ENCODE data around the gene ZMIZ2. TPM values are rescaled to one million over a fixed set of nuclear protein-coding genes. Genes with fewer than 3 reads are reported as not detected.

ZMIZ2 gene
- polyA plus RNA-seq, 1 donor (not counting 4 experiments of a cell fraction or from before 2014, with no cell fraction given): 3.2 TPM

DNA sequence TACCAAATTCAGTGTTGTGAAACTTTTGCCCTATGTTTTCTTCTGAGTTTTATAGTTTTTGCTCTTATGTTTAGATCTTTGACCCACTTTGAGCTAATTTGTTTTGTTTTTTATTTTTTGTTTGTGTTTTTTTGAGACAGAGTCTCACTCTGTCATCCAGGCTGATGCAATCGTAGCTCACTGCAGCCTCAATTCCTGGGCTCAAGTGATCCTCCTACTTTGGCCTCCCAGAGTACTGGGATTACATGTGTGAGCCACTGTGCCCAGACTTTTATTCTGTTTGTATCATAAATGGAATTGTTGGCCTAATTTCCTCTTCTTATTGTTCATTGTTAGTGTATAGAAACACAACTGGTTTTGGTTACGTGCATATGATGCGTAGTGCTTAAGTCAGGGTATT, 43.2 kb upstream of the ZMIZ2 start:
- Histone ChIP-seq H3K9me3 (ENCODE audit: control insufficient read depth, low read depth, low read length) (no peaks in the 10 kb centered on the region), H3K27me3 (ENCODE audit: control insufficient read depth, extremely low read depth, insufficient read depth, low read length) (no peaks in the 10 kb centered on the region), H4K20me1 (ENCODE audit: control insufficient read depth, extremely low read depth, insufficient read depth, low read length) (no peaks in the 10 kb centered on the region), H3K4me2 (ENCODE audit: control insufficient read depth, extremely low read depth, insufficient read depth, low read depth, low read length) (no peak overlapping the region), H3K79me2 (ENCODE audit: control insufficient read depth, insufficient read depth, low read length) (no peaks in the 10 kb centered on the region), H2AFZ (ENCODE audit: control insufficient read depth, low read length) (no peak overlapping the region), H3K4me1 (ENCODE audit: control insufficient read depth, extremely low read depth, insufficient read depth, low read length) (no peaks in the 10 kb centered on the region), H3K9ac (ENCODE audit: control insufficient read depth, extremely low read depth, insufficient read depth, low read length) (no peak overlapping the region), H3K27ac (ENCODE audit: control insufficient read depth, insufficient read depth, low read length) (no peak overlapping the region), H3K9me1 (ENCODE audit: control insufficient read depth, extremely low read depth, insufficient read depth, low read length) (no peaks in the 10 kb centered on the region), H3K4me3 (ENCODE audit: control insufficient read depth in 2 of 3, extremely low read depth in 1 of 3, insufficient read depth in 2 of 3, low read depth in 1 of 3, low read length in 3 of 3) (no peak overlapping the region), H3K36me3 (ENCODE audit: control insufficient read depth in 2 of 2, extremely low read depth in 1 of 2, insufficient read depth in 2 of 2, low read length in 2 of 2) (peaks cover 14 to 18% of the 10 kb centered on the region in 2 experiments)
- TF ChIP-seq, protein P1, sequence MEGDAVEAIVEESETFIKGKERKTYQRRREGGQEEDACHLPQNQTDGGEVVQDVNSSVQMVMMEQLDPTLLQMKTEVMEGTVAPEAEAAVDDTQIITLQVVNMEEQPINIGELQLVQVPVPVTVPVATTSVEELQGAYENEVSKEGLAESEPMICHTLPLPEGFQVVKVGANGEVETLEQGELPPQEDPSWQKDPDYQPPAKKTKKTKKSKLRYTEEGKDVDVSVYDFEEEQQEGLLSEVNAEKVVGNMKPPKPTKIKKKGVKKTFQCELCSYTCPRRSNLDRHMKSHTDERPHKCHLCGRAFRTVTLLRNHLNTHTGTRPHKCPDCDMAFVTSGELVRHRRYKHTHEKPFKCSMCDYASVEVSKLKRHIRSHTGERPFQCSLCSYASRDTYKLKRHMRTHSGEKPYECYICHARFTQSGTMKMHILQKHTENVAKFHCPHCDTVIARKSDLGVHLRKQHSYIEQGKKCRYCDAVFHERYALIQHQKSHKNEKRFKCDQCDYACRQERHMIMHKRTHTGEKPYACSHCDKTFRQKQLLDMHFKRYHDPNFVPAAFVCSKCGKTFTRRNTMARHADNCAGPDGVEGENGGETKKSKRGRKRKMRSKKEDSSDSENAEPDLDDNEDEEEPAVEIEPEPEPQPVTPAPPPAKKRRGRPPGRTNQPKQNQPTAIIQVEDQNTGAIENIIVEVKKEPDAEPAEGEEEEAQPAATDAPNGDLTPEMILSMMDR (optimal IDR thresholded peaks at IDR 0.05 in 1 of 3, IDR thresholded peaks at IDR 0.05 in 1 of 3, conservative IDR thresholded peaks at IDR 0.05 in 1 of 3; ENCODE audit: extremely low read depth in 1 of 3, insufficient read depth in 2 of 3, low read length in 3 of 3): no peak
- no peak for TF ChIP-seq EZH2 (IDR thresholded peaks at IDR 0.05; ENCODE audit: low read length)
- FAIRE-seq: no peak
- DNase-seq (ENCODE audit: low read depth, low spot score): no peak
- dilution Hi-C loops (cut with MboI; ENCODE audit: extremely low pct_ligation_motif_present, low sequenced_read_pairs): no loop called here

DNA sequence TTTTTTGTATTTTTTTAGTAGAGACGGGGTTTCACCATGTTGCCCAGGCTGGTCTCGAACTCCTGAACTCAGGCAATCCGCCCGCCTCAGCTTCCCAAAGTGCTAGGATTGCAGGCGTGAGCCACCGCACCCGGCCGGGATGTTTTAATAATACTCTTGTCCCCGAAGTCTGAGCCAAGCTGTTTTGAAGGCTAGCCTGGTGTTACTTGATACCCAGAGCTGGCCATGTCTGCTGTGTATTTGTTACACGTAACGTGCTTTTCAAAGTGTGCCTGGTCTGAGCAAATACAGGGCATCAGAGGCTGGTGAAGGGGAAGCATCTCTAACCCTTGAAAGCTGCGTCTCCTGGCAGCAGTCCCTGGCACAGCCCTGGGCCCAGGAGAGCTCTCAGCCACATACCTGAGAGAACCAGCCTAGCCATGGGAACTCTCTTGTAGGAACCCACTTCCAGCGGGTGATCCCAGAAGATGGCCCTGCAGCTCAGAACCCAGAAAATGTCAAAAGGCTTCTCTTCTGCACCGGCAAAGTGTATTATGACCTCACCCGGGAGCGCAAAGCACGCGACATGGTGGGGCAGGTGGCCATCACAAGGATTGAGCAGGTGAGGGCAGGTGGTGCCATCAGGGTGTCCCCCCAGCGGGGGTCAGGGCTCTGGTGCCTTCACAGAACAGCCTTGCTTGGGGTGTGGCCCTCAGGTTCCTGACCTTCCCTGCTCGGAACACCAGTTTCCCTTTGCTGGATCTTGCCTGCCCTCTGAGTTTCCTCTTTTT, 41.7 kb upstream of the ZMIZ2 start:
- no peak overlapping the region for H3K27ac ChIP-seq (ENCODE audit: control insufficient read depth, insufficient read depth, low read length)
- H3K79me2 ChIP-seq (ENCODE audit: control insufficient read depth, insufficient read depth, low read length): no peaks in the 10 kb centered on the region
- no peak overlapping the region for H2AFZ ChIP-seq (ENCODE audit: control insufficient read depth, low read length)
- FAIRE-seq: no peak
- peaks cover 3% of the 10 kb centered on the region for H3K4me1 ChIP-seq (ENCODE audit: control insufficient read depth, extremely low read depth, insufficient read depth, low read length)
- H3K27me3 ChIP-seq (ENCODE audit: control insufficient read depth, extremely low read depth, insufficient read depth, low read length): no peaks in the 10 kb centered on the region
- TF ChIP-seq, protein P1 (optimal IDR thresholded peaks at IDR 0.05 in 1 of 3, IDR thresholded peaks at IDR 0.05 in 1 of 3, conservative IDR thresholded peaks at IDR 0.05 in 1 of 3; ENCODE audit: extremely low read depth in 1 of 3, insufficient read depth in 2 of 3, low read length in 3 of 3): no peak
- TF ChIP-seq EZH2 (IDR thresholded peaks at IDR 0.05; ENCODE audit: low read length): no peak
- no peaks in the 10 kb centered on the region for H3K9me1 ChIP-seq (ENCODE audit: control insufficient read depth, extremely low read depth, insufficient read depth, low read length)
- DNase-seq (ENCODE audit: low read depth, low spot score): no peak
- H3K36me3 ChIP-seq (ENCODE audit: control insufficient read depth in 2 of 2, extremely low read depth in 1 of 2, insufficient read depth in 2 of 2, low read length in 2 of 2): peaks cover 10 to 12% of the 10 kb centered on the region in 2 experiments
- no peaks in the 10 kb centered on the region for H3K9me3 ChIP-seq (ENCODE audit: control insufficient read depth, low read depth, low read length)
- dilution Hi-C loops (cut with MboI; ENCODE audit: extremely low pct_ligation_motif_present, low sequenced_read_pairs): no loop called here
- no peak overlapping the region for H3K4me3 ChIP-seq (ENCODE audit: control insufficient read depth in 2 of 3, extremely low read depth in 1 of 3, insufficient read depth in 2 of 3, low read depth in 1 of 3, low read length in 3 of 3)
- no peak overlapping the region for H3K9ac ChIP-seq (ENCODE audit: control insufficient read depth, extremely low read depth, insufficient read depth, low read length)
- H3K4me2 ChIP-seq (ENCODE audit: control insufficient read depth, extremely low read depth, insufficient read depth, low read depth, low read length): no peak overlapping the region
- no peaks in the 10 kb centered on the region for H4K20me1 ChIP-seq (ENCODE audit: control insufficient read depth, extremely low read depth, insufficient read depth, low read length)

All from keratinocyte (primary cell).